Spinal cord (tissue), 10 donors: ENCODE measurements around the gene TRAPPC13. TPM values are rescaled to one million over a fixed set of nuclear protein-coding genes. Genes with fewer than 3 reads are reported as not detected.
A peak's percentile ranks its signal among the peaks of the same experiment; 100 is the strongest.
"Not testable (repeated sequence)": the region's sequence is repeated elsewhere in the genome, so short reads cannot be mapped to it uniquely, and the experiment has no call there.

Experiments used
- DNase-seq, 6 donors: peaks; one replicate each; pipeline versions ENCODE4 v3.0.0 to v3.0.0-alpha.2; 2013 to 2015; ENCODE audit warnings: low spot score in 6 of 6, low read depth in 4 of 6
- H3K27ac ChIP-seq: one replicate; pipeline ENCODE4 v1.5.1; 2013; ENCODE audit warnings: low read depth, low read length, control low read depth
- H3K27me3 ChIP-seq: one replicate; pipeline ENCODE4 v1.6.1; 2013; ENCODE audit warnings: low read length; ENCODE audit not compliant: control insufficient read depth, insufficient read depth
- H3K36me3 ChIP-seq: one replicate; pipeline ENCODE4 v1.6.1; 2013; ENCODE audit warnings: low read length; ENCODE audit not compliant: control insufficient read depth, insufficient read depth
- H3K4me1 ChIP-seq: one replicate; pipeline ENCODE4 v1.6.1; 2013; ENCODE audit warnings: low read length; ENCODE audit not compliant: control insufficient read depth, insufficient read depth
- H3K4me3 ChIP-seq: one replicate; pipeline ENCODE4 v1.5.1; 2013; ENCODE audit warnings: low read depth, low read length, control low read depth
- H3K9me3 ChIP-seq: one replicate; pipeline ENCODE4 v1.6.1; 2013; ENCODE audit warnings: low read length; ENCODE audit not compliant: control insufficient read depth, insufficient read depth
- WGBS: methylation state at CpG from one replicate; pipeline ENCODE4 v1.1.5; 2013; ENCODE audit warnings: missing lambda C conversion rate; ENCODE audit not compliant: insufficient coverage; 5-methylcytosine and 5-hydroxymethylcytosine counted together
- long read RNA-seq, 4 donors: transcript quantifications; one replicate each; lab custom pipeline, GENCODE V29; 2026
- polyA plus RNA-seq, 2 donors: library from polyadenylated mRNA; unstranded; fragments of 120-200 nt; gene quantifications; one replicate each; pipeline ENCODE4 v1.2.1, GENCODE V29; 2013; ENCODE audit not compliant: insufficient read length in 2 of 2
- total RNA-seq, 2 donors: library from RNA; depleted of rRNA in 1 of 2; stranded (reverse); fragments of 120-200 nt in 1 of 2; fragments of >200 nt in 1 of 2; gene quantifications; one replicate each; pipeline versions ENCODE4 v1.2.3 to v1.2.4, GENCODE V29; 2013 to 2014
- donor health status: healthy.

Gene TRAPPC13
- total RNA-seq (10 to 100 TPM; 41.3 to 55.6 TPM), polyA plus RNA-seq (10 to 100 TPM; 33.2 to 33.7 TPM)
- long read RNA-seq, donor 1, partial matches to known transcripts: 0 of 10 reads
- long read RNA-seq, donor 1, other reads (novel, unspliced or antisense): 0 of 10 reads
- long read RNA-seq, donor 2, partial matches to known transcripts: 0 of 2 reads
- long read RNA-seq, donor 2, other reads (novel, unspliced or antisense): 0 of 2 reads
- long read RNA-seq, donor 3, partial matches to known transcripts: 0 of 3 reads
- long read RNA-seq, donor 3, other reads (novel, unspliced or antisense): 0 of 3 reads
- long read RNA-seq, donor 4, transcript TRAPPC13-203 (2 exons, 529 nt): major isoform, 7 of 12 reads
- long read RNA-seq, donor 4, partial matches to known transcripts: 0 of 12 reads
- long read RNA-seq, donor 4, other reads (novel, unspliced or antisense): 0 of 12 reads

- DNase-seq: peak; percentile 86 to 98 (median 93)
- Histone ChIP-seq H3K36me3 (peaks cover 5% of the 10 kb centered on the region), H3K4me1 (peaks cover 9% of the 10 kb centered on the region)
These were observed at the start of gene TRAPPC13, which contains the start of gene SHLD3 for GRCh38 chr5:65624571-65625555. Gene TRAPPC13 (plus strand): TSS chr5:65625027. CDS start chr5:65625061, 34 bp downstream. Gene SHLD3 (plus strand): TSS chr5:65625027. CDS start chr5:65629588, 4,561 bp downstream.

GRCh38 chr5:65577141-65577540 lies 47.7 kb upstream of the TRAPPC13 start:
- H3K27ac ChIP-seq: no peak overlapping the region
- H3K36me3 ChIP-seq: peaks cover 11% of the 10 kb centered on the region
- no peaks in the 10 kb centered on the region for H3K4me1 ChIP-seq
- no peak overlapping the region for H3K4me3 ChIP-seq
- no peak for DNase-seq
- H3K27me3 ChIP-seq: no peaks in the 10 kb centered on the region
- H3K9me3 ChIP-seq: no peaks in the 10 kb centered on the region

More at GRCh38 chr5:65624571-65625555, at the start of gene TRAPPC13, which contains the start of gene SHLD3:
- Histone ChIP-seq H3K27me3 (no peaks in the 10 kb centered on the region), H3K27ac (peak within 1 kb of the TSS; percentile 82), H3K9me3 (no peaks in the 10 kb centered on the region), H3K4me3 (peak within 1 kb of the TSS; percentile 98)
- under 1% methylated on average over 26 of the region's 36 CpGs for WGBS

- Histone ChIP-seq H3K27me3 (no peaks in the 10 kb centered on the region), H3K4me3 (no peak overlapping the region), H3K9me3 (no peaks in the 10 kb centered on the region), H3K27ac (no peak overlapping the region), H3K36me3 (peaks cover 11% of the 10 kb centered on the region), H3K4me1 (no peaks in the 10 kb centered on the region)
- WGBS: no CpG with 5 or more reads among the region's 2 CpGs
- DNase-seq: peak in 1 of 6 donors; percentile 12
These were observed 36.1 kb upstream of the TRAPPC13 start for GRCh38 chr5:65588694-65589093.

GRCh38 chr5:65601761-65602160 lies 23.1 kb upstream of the TRAPPC13 start:
- 100% methylated on average over 1 of the region's 1 CpG for WGBS
- not testable (repeated sequence) for H3K9me3 ChIP-seq, H3K27ac ChIP-seq, H3K27me3 ChIP-seq, DNase-seq, H3K4me3 ChIP-seq, H3K4me1 ChIP-seq
- H3K36me3 ChIP-seq: peaks cover 32% of the 10 kb centered on the region

- no peaks in the 10 kb centered on the region for H3K4me1 ChIP-seq
- peak in 1 of 6 donors; percentile 3 for DNase-seq
- H3K4me3 ChIP-seq: no peak overlapping the region
- peaks cover 23% of the 10 kb centered on the region for H3K36me3 ChIP-seq
- H3K27me3 ChIP-seq: no peaks in the 10 kb centered on the region
- H3K9me3 ChIP-seq: no peaks in the 10 kb centered on the region
- no peak overlapping the region for H3K27ac ChIP-seq
- WGBS: 100% methylated on average over 1 of the region's 3 CpGs
These were observed 13.3 kb upstream of the TRAPPC13 start for GRCh38 chr5:65611524-65611923.

- no peaks in the 10 kb centered on the region for H3K27me3 ChIP-seq
- no peaks in the 10 kb centered on the region for H3K9me3 ChIP-seq
- peaks cover 23% of the 10 kb centered on the region for H3K36me3 ChIP-seq
- no peak overlapping the region for H3K4me3 ChIP-seq
- no CpG with 5 or more reads among the region's 4 CpGs for WGBS
- DNase-seq: no peak
- no peaks in the 10 kb centered on the region for H3K4me1 ChIP-seq
- no peak overlapping the region for H3K27ac ChIP-seq
These were observed 12.4 kb upstream of the TRAPPC13 start for GRCh38 chr5:65612298-65612907.

GRCh38 chr5:65620021-65620420 lies 4.8 kb upstream of the TRAPPC13 start:
- Histone ChIP-seq H3K4me3 (no peak overlapping the region), H3K36me3 (peaks cover 8% of the 10 kb centered on the region), H3K27ac (no peak overlapping the region), H3K4me1 (no peaks in the 10 kb centered on the region), H3K27me3 (no peaks in the 10 kb centered on the region), H3K9me3 (no peaks in the 10 kb centered on the region)
- no peak for DNase-seq
- WGBS: no CpG with 5 or more reads among the region's 4 CpGs

GRCh38 chr5:65621961-65622360 lies 2.9 kb upstream of the TRAPPC13 start:
- H3K27ac ChIP-seq, H3K4me1 ChIP-seq, H3K4me3 ChIP-seq, DNase-seq, H3K9me3 ChIP-seq, H3K27me3 ChIP-seq, H3K36me3 ChIP-seq: not testable (repeated sequence)
- WGBS: 96% methylated on average over 3 of the region's 4 CpGs

- peak in 1 of 6 donors; percentile 2 for DNase-seq
- 30% methylated on average over 2 of the region's 9 CpGs for WGBS
- peak overlapping the region; percentile 82 for H3K27ac ChIP-seq
These were observed 1.3 kb upstream of the TRAPPC13 start for GRCh38 chr5:65623482-65623881.

More at GRCh38 chr5:65623482-65623881, 1.3 kb upstream of the TRAPPC13 start:
- Histone ChIP-seq H3K4me3 (peak overlapping the region; percentile 98), H3K9me3 (no peaks in the 10 kb centered on the region), H3K36me3 (peaks cover 2% of the 10 kb centered on the region), H3K4me1 (peaks cover 9% of the 10 kb centered on the region), H3K27me3 (no peaks in the 10 kb centered on the region)
